Measurements from ENCODE around the gene CUL5.

The CUL5 gene

DNA sequence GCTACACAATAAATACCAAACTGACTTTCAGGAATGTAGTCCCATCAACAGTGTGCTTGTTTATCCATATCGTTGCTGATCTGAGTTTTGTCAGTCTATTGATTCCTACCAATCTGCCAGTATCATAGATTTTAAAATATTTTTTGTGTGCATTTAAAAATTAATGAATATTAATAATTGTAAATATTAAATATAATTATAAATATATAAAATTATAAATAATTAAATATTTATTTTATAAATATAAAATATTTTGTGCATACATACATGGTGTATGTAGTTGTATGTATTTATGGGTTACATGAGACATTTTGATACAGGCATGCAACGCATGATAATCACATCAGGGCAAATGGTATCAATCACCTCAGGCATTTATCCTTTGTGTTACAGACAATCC lies 53.6 kb downstream of the CUL5 start:
- Histone ChIP-seq H3K36me3 (ENCODE audit: control insufficient read depth, insufficient read depth, low read length) (peaks cover 20% of the 10 kb centered on the region), H3K4me3 (ENCODE audit: low read depth, low read length) (no peak overlapping the region), H3K27me3 (ENCODE audit: control insufficient read depth, insufficient read depth, low read length) (no peaks in the 10 kb centered on the region), H3K4me1 (ENCODE audit: control insufficient read depth, insufficient read depth, low read length) (no peaks in the 10 kb centered on the region), H3K9ac (ENCODE audit: low read depth, low read length) (no peak overlapping the region), H3K9me3 (ENCODE audit: control insufficient read depth, insufficient read depth, low read length) (no peaks in the 10 kb centered on the region), H3K27ac (ENCODE audit: low read depth, low read length) (no peak overlapping the region)

DNA sequence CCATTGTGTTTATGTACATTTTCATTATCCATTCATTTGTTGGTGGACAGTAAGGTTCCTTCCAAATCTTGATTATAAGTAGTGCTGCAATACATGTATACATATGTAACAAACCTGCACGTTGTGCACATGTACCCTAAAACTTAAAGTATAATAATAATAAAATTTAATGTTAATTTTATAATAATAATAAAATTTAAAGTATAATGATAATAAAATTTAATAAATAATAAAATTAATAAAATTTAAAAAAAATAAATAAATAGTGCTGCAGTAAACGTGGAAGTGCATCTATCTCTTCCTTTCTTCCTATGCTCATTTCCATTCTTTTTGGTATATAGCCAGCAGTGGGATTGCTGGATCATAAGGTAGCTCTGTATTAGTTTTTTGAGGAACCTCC lies 54.7 kb downstream of the CUL5 start:
- Histone ChIP-seq H3K27ac (ENCODE audit: low read depth, low read length) (no peak overlapping the region), H3K36me3 (ENCODE audit: control insufficient read depth, insufficient read depth, low read length) (peaks cover 17% of the 10 kb centered on the region), H3K9me3 (ENCODE audit: control insufficient read depth, insufficient read depth, low read length) (no peaks in the 10 kb centered on the region), H3K9ac (ENCODE audit: low read depth, low read length) (no peak overlapping the region), H3K4me3 (ENCODE audit: low read depth, low read length) (no peak overlapping the region), H3K4me1 (ENCODE audit: control insufficient read depth, insufficient read depth, low read length) (no peaks in the 10 kb centered on the region), H3K27me3 (ENCODE audit: control insufficient read depth, insufficient read depth, low read length) (no peaks in the 10 kb centered on the region)

DNA sequence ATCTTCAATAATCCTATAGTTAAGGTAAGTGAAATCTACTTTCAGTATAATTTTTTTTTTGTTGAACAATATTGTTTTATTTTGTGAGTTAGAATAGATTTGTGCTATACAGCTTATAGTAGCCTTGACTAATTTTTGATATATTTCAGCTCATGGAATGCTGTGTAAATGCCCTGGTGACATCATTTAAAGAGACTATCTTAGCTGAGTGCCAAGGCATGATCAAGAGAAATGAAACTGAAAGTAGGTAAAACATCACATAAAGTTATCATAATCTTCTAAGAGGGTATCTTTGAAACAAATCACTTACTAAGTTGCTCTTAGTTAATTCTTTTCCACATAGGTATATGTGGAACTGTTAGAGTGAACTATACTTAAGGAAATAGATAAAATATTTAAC lies 61.2 kb downstream of the CUL5 start:
- Histone ChIP-seq H3K27me3 (ENCODE audit: control insufficient read depth, insufficient read depth, low read length) (no peaks in the 10 kb centered on the region), H3K4me1 (ENCODE audit: control insufficient read depth, insufficient read depth, low read length) (no peaks in the 10 kb centered on the region), H3K9ac (ENCODE audit: low read depth, low read length) (no peak overlapping the region), H3K36me3 (ENCODE audit: control insufficient read depth, insufficient read depth, low read length) (peaks cover 36% of the 10 kb centered on the region), H3K9me3 (ENCODE audit: control insufficient read depth, insufficient read depth, low read length) (no peaks in the 10 kb centered on the region), H3K4me3 (ENCODE audit: low read depth, low read length) (no peak overlapping the region), H3K27ac (ENCODE audit: low read depth, low read length) (no peak overlapping the region)

- Histone ChIP-seq H3K4me1 (ENCODE audit: control insufficient read depth, insufficient read depth, low read length) (no peaks in the 10 kb centered on the region), H3K27ac (ENCODE audit: low read depth, low read length) (no peak overlapping the region), H3K9me3 (ENCODE audit: control insufficient read depth, insufficient read depth, low read length) (no peaks in the 10 kb centered on the region), H3K4me3 (ENCODE audit: low read depth, low read length) (no peak overlapping the region), H3K9ac (ENCODE audit: low read depth, low read length) (no peak overlapping the region), H3K27me3 (ENCODE audit: control insufficient read depth, insufficient read depth, low read length) (no peaks in the 10 kb centered on the region), H3K36me3 (ENCODE audit: control insufficient read depth, insufficient read depth, low read length) (peaks cover 41% of the 10 kb centered on the region)
Observed at GRCh38 chr11:108084811-108085210, 76.1 kb downstream of the CUL5 start.

DNA sequence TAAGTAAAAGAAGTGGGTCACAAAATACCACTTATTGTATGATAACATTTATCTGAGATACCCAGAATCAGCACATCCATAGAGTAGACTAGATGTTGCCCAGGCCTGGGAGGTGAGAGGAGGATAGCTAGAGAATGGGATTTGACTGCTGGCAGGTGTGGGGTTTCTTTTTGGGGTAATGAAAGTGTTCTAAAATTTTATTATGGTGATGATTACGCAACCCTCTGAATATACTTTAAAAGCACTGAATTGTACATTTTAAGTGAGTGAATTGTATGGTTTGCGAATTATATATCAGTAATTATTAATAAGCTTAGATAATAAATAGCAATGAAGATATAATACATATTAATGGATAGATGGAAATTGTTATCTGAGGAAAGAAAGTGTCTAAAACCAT lies 77.0 kb downstream of the CUL5 start:
- Histone ChIP-seq H3K4me3 (ENCODE audit: low read depth, low read length) (no peak overlapping the region), H3K36me3 (ENCODE audit: control insufficient read depth, insufficient read depth, low read length) (peaks cover 32% of the 10 kb centered on the region), H3K9me3 (ENCODE audit: control insufficient read depth, insufficient read depth, low read length) (no peaks in the 10 kb centered on the region)

GRCh38 chr11:108092134-108092533 lies 83.4 kb downstream of the CUL5 start:
- peaks cover 42% of the 10 kb centered on the region for H3K36me3 ChIP-seq (ENCODE audit: control insufficient read depth, insufficient read depth, low read length)
- no peak overlapping the region for H3K27ac ChIP-seq (ENCODE audit: low read depth, low read length)
- no peaks in the 10 kb centered on the region for H3K9me3 ChIP-seq (ENCODE audit: control insufficient read depth, insufficient read depth, low read length)
- H3K4me1 ChIP-seq (ENCODE audit: control insufficient read depth, insufficient read depth, low read length), result no peaks in the 10 kb centered on the region
- H3K27me3 ChIP-seq (ENCODE audit: control insufficient read depth, insufficient read depth, low read length), result no peaks in the 10 kb centered on the region
- no peak overlapping the region for H3K9ac ChIP-seq (ENCODE audit: low read depth, low read length)
- H3K4me3 ChIP-seq (ENCODE audit: low read depth, low read length), result no peak overlapping the region

More for the DNA sequence above, 77.0 kb downstream of the CUL5 start:
- H3K27ac ChIP-seq (ENCODE audit: low read depth, low read length), result no peak overlapping the region
- H3K27me3 ChIP-seq (ENCODE audit: control insufficient read depth, insufficient read depth, low read length), result no peaks in the 10 kb centered on the region
- no peak overlapping the region for H3K9ac ChIP-seq (ENCODE audit: low read depth, low read length)
- H3K4me1 ChIP-seq (ENCODE audit: control insufficient read depth, insufficient read depth, low read length), result no peaks in the 10 kb centered on the region

- Histone ChIP-seq H3K36me3 (ENCODE audit: control insufficient read depth, insufficient read depth, low read length) (peaks cover 54% of the 10 kb centered on the region), H3K27ac (ENCODE audit: low read depth, low read length) (no peak overlapping the region), H3K4me1 (ENCODE audit: control insufficient read depth, insufficient read depth, low read length) (no peaks in the 10 kb centered on the region), H3K4me3 (ENCODE audit: low read depth, low read length) (no peak overlapping the region), H3K27me3 (ENCODE audit: control insufficient read depth, insufficient read depth, low read length) (no peaks in the 10 kb centered on the region), H3K9ac (ENCODE audit: low read depth, low read length) (no peak overlapping the region), H3K9me3 (ENCODE audit: control insufficient read depth, insufficient read depth, low read length) (no peaks in the 10 kb centered on the region)
Observed at GRCh38 chr11:108093128-108093904, 84.6 kb downstream of the CUL5 start.

GRCh38 chr11:108097179-108097578 lies 88.5 kb downstream of the CUL5 start:
- Histone ChIP-seq H3K4me1 (ENCODE audit: control insufficient read depth, insufficient read depth, low read length) (no peaks in the 10 kb centered on the region), H3K9ac (ENCODE audit: low read depth, low read length) (no peak overlapping the region), H3K27me3 (ENCODE audit: control insufficient read depth, insufficient read depth, low read length) (no peaks in the 10 kb centered on the region), H3K4me3 (ENCODE audit: low read depth, low read length) (no peak overlapping the region), H3K36me3 (ENCODE audit: control insufficient read depth, insufficient read depth, low read length) (peaks cover 63% of the 10 kb centered on the region), H3K27ac (ENCODE audit: low read depth, low read length) (no peak overlapping the region), H3K9me3 (ENCODE audit: control insufficient read depth, insufficient read depth, low read length) (no peaks in the 10 kb centered on the region)

GRCh38 chr11:108101090-108101775 lies 92.5 kb downstream of the CUL5 start:
- H3K9me3 ChIP-seq (ENCODE audit: control insufficient read depth, insufficient read depth, low read length), result no peaks in the 10 kb centered on the region
- no peaks in the 10 kb centered on the region for H3K27me3 ChIP-seq (ENCODE audit: control insufficient read depth, insufficient read depth, low read length)
- no peaks in the 10 kb centered on the region for H3K4me1 ChIP-seq (ENCODE audit: control insufficient read depth, insufficient read depth, low read length)
- no peak overlapping the region for H3K9ac ChIP-seq (ENCODE audit: low read depth, low read length)
- H3K36me3 ChIP-seq (ENCODE audit: control insufficient read depth, insufficient read depth, low read length), result peaks cover 81% of the 10 kb centered on the region
- no peak overlapping the region for H3K27ac ChIP-seq (ENCODE audit: low read depth, low read length)
- no peak overlapping the region for H3K4me3 ChIP-seq (ENCODE audit: low read depth, low read length)

GRCh38 chr11:108111126-108111525 lies 102.4 kb downstream of the CUL5 start:
- Histone ChIP-seq H3K4me1 (ENCODE audit: control insufficient read depth, insufficient read depth, low read length) (peaks cover 6% of the 10 kb centered on the region; the same call in 1 of the 2 replicates), H3K9ac (ENCODE audit: low read depth, low read length) (no peak overlapping the region), H3K9me3 (ENCODE audit: control insufficient read depth, insufficient read depth, low read length) (no peaks in the 10 kb centered on the region), H3K27me3 (ENCODE audit: control insufficient read depth, insufficient read depth, low read length) (no peaks in the 10 kb centered on the region), H3K27ac (ENCODE audit: low read depth, low read length) (no peak overlapping the region), H3K4me3 (ENCODE audit: low read depth, low read length) (no peak overlapping the region), H3K36me3 (ENCODE audit: control insufficient read depth, insufficient read depth, low read length) (peaks cover 3% of the 10 kb centered on the region; the same call in 1 of the 2 replicates)

GRCh38 chr11:108112057-108112456 lies 103.4 kb downstream of the CUL5 start:
- no peaks in the 10 kb centered on the region for H3K36me3 ChIP-seq (ENCODE audit: control insufficient read depth, insufficient read depth, low read length)
- H3K27me3 ChIP-seq (ENCODE audit: control insufficient read depth, insufficient read depth, low read length), result no peaks in the 10 kb centered on the region
- H3K4me1 ChIP-seq (ENCODE audit: control insufficient read depth, insufficient read depth, low read length), result peaks cover 6% of the 10 kb centered on the region; the same call in 1 of the 2 replicates
- H3K9ac ChIP-seq (ENCODE audit: low read depth, low read length), result no peak overlapping the region
- no peak overlapping the region for H3K4me3 ChIP-seq (ENCODE audit: low read depth, low read length)
- no peaks in the 10 kb centered on the region for H3K9me3 ChIP-seq (ENCODE audit: control insufficient read depth, insufficient read depth, low read length)
- no peak overlapping the region for H3K27ac ChIP-seq (ENCODE audit: low read depth, low read length)
